ENCODE results near the gene MYO1D.
"Not testable (repeated sequence)": the region's sequence is repeated elsewhere in the genome, so short reads cannot be mapped to it uniquely, and the experiment has no call there.

MYO1D gene

DNA sequence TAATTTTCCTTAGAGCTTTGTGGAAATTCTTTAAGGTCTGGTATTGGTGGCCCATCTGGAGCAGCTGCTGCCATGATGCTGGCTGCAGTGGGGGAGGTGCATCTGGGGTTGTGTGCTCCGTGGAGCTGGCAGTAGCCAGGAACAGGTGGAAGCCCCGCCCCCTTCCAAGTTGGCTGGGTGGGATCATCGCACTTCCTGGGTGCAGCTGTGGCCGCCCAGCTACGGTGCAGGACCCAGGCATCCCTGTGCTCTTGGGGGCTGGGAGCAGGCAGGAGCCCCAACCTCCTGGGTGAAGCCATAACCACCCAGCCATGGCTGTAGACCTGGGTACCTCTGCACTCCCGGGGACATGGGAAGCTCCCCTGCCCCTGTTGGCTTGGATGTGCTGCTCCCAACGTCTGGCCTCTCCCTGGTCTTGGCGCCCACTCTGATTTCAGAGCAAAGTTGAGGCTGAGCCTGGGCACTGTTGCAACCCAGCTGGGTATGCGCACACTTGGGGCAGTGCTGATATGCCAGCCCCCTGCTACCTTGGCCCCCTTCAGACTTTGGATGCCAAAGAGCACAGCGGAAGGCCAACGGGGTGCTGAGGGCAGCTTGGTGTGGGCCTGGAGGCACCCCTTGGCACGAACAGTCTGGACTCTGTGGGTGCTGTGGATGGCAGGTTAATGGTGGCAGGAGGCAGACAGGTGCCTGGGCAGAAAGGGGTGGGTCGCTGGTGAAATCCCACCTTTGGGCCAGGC lies 145.2 kb downstream of the MYO1D start:
- DNase-seq (ENCODE audit: low spot score) = no peak

DNA sequence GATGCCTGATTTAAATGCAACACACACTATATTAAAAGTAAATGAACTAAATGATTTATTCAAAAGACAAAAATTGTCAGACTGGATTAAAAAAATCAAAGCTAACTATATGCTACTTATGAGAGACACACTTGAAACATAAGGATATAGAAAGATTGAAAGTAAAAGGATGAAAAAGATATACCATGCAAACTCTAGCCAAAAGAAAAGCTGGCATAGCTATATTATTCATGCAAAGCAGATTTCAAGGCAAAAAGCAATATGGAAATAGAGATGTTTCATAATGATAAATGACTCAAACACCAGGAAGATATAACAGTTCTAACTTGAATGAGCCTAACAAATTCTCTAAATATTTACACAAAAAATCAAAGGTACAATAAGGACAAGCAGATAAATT lies 149.2 kb downstream of the MYO1D start:
- DNase-seq (ENCODE audit: low spot score) = no peak

DNA sequence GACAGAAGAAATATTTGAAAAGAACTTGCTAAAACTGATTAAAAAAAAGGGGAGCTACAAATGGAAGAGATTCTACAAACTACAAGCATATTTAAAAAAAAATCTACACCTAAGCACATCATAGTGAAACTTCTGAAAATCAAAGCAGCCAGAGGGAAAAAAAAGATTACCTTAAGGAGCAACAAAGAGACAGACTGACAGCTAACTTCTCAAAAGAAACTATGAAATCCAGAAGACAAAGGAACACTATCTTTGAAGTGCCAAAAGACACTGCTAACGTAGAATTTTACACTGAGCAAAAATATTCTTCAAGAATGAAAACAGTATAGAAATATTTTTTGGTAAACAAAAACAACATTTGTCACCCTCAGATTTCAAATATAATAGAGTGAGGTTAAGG lies 151.2 kb downstream of the MYO1D start:
- DNase-seq (ENCODE audit: low spot score) = no peak

DNA sequence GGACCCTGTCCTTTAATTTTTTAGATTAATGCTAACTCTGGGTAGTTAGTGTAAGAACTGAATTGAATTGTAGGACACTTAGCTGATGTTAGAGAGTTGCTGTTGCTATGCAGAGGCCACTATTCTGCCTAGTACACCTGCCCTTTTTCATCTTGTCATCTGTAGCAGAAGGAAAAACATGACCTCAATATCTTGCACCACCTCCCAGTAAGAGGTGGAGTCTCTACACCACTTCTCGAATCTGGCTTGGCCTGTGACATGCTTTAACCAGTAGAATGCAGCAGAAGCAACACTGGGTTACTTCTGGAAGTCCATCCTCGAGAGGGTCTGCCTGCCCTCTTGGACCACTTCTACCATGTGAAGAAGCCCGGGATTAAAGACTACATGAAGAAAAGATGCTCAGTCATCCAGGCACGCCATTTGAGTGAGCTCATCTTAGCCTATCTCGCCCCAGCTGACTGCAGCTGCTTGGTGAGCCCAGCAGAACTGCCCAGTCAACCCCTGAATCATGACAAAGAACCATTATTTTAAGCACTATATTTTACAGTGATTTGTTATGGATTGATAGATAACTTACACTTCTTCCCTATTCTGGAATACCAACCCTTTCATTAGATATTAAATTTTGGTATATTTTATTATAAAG lies 153.5 kb downstream of the MYO1D start:
- no peak for DNase-seq (ENCODE audit: low spot score)

DNA sequence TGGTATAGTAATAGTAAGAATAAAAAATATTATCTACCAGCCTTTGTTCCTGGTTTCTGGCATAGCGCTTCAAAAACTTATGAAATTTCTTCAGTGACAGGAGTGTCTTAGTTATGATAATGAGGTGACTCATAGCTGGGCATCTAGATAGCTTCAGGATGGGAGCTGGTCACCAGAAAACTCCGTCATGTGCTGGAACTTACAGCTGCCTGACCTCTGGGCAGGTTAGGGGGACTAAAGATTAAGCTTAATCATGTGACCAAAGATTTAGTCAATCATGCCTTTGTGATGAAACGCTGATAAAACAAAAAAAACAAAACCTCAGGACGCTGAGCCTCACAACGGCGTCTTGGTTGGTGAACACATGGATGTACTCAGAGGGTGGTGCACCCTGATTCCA lies 154.2 kb downstream of the MYO1D start:
- DNase-seq (ENCODE audit: low spot score) = no peak

DNA sequence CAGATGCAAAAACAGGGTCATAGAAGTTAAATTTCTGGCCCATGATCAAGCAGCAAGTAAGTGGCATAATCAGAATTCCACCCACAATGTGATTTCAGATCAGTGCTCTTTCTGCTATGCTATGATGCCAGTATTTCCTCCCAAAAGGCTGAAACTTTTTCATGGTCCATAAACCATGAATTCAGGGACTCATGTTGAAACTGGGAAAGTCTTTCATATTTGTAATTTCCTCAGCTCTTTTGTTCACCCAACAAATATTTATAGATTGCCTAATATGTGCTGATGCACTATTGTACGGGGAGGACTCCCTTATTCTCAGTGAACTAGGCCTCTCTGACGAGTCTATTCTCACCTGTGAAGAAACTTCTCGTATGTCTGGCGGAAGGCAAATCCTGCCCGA lies 156.3 kb downstream of the MYO1D start:
- DNase-seq (ENCODE audit: low spot score) = no peak

DNA sequence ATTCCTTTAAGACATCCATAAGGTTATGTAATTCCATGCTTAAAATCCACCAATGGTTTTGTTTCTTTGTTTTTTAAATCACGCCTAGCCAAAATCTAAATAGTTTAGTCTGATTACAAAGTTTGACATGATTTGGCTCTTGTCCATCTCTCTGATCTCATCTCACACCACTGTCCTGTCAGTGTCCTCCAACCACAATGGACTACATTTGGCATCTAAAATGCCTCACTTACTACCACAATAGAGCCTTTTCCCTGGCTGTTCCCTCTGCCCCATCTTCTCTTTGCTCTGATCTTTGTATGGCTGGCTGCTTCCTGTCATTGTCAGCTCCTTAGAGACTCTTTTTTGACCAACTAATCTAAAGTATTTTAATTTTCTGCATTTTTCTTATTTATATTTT lies 157.2 kb downstream of the MYO1D start:
- DNase-seq (ENCODE audit: low spot score) = no peak

DNA sequence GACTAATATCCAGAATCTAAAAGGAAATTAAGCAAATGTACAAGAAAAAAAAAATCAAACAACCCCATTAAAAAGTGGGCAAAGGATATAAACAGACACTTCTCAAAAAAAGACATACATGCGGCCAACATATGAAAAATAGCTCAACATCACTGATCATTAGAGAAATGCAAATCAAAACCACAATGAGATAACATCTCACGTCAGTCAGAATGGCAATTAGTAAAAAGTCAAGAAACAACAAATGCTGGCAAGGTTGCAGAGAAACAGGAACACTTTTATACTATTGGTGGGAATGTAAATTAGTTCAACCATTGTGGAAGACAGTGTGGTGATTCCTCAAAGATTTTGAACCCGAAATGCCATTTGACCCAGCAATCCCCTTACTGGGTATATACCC lies 162.0 kb downstream of the MYO1D start:
- DNase-seq (ENCODE audit: low spot score) = not testable (repeated sequence)

DNA sequence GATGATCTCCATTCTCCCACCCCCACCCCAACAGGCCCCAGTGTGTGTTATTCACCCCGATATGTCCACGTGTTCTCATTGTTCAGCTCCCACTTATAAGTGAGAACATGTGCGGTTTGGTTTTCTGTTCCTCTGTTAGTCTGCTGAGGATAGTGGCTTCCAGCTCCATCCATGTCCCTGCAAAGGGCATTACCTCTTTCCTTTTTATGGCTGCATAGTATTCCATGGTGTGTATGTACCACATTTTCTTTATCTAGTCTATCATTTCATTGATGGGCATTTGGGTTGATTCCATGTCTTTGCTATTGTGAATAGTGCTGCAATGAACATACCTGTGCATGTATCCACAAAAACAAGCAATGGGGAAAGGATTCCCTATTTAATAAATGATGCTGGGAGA lies 162.7 kb downstream of the MYO1D start:
- not testable (repeated sequence) for DNase-seq (ENCODE audit: low spot score)

DNA sequence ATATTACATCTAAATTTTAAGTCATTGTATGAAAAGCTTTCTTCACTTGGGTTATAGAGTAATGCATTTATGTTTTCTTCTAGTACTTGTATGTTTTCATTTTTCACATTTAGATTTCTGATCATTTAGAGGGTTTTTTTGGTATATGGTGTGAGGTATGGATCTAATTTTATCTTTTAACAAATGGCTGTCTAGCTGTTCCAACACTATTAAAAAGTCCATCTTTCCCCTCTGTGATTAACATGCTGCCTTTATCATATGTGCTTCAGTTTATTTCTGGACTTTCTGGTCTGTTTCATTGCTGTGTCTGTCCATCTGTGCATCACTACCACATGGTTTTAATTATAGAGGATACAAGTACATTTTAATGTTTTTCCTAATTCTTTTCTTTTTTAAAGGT lies 163.8 kb downstream of the MYO1D start:
- no peak for DNase-seq (ENCODE audit: low spot score)

DNA sequence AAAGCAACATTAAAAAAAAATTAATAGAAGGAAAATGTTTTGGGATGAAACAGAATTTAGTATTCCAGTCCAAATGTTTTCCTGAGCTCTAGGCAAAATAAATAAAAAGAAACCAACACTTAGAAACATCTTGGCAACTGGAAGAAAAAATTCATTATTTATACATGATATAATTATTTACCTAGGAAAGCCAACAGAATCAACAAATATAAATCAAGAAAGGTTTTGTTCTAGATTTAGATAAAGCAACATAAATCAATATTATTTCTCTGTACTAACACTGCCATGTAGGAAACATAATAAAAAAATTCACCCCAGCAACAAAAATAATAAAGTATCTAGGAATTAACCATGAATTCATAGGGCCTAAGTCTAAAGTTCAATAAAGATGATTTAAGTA lies 167.4 kb downstream of the MYO1D start:
- DNase-seq (ENCODE audit: low spot score) = no peak

DNA sequence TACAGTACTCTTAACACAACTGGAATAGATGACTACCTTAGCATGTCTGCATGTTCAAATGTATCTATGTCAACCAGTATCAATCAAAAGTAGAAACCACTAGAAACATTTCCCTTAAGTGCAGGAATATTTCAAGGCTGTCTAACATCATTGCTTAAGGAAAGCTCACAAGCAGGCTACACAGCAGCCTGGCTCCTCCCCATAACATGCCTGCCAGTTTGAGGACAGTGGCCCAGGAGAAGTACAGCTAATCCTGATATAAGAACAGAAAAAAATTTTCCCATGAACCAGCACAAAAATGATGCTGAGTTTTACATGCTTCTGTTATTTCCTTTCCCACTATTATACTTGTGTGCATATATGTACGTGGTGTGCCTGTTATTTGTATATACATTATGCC lies 175.1 kb downstream of the MYO1D start:
- DNase-seq (ENCODE audit: low spot score) = no peak

DNA sequence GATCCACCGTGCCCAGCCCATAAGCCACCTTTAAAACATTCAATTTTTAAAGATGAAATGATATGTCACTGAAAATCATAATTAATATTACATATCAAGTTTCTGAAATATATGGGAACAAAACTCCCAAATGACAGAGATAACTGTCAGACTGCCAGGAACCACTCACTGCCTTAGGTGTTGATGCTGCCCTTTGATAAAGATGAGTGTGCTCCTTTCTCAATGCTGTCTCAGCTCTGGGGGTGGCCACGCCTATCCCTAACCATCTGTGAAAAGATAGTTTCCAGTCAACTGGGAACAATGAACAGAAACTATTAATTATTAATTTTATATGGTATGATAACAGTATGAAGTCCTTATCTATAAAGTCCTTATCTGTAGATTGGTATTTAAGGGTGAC lies 177.7 kb downstream of the MYO1D start:
- DNase-seq (ENCODE audit: low spot score) = no peak

DNA sequence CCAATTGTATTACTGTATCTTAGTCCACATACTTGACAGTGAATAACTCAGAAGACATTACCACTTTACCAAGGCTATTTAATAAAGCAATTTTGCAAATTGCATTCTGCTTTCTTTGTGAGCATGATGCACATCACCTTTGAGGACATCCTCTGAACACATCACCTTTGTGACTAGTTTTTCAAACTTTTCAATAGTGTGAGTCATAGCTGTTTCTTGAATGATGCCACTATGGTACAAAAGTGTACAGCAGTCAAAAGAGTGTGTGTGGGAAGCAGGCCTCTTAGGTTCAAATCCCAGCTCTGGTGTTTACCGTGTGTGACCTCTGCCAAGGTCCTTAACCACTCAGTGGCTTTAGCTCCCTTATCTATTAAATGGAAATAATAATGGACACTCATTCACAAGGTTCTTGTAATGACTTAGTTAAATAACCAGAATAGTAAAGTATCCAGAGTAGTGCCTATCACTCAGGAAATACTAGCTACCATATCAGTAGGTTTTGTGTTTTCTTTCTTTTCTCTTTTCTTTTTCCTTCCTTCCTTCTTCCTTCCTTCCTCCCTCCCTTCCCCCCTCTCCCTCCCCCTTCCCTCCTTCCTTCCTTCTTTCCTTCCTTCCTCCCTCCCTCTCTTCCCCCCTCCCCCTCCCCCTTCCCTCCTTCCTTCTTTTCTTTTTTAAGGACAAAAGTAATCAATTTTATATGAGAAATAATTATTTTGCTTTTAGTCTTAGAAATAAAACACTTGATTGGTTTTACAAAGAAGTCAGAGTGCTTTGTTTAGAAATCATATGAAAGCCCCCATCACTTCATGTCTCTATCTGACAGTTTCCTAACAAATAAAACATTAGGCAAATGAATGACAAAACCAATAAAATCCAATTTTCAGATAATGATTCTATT lies 178.9 kb downstream of the MYO1D start:
- DNase-seq (ENCODE audit: low spot score) = no peak

DNA sequence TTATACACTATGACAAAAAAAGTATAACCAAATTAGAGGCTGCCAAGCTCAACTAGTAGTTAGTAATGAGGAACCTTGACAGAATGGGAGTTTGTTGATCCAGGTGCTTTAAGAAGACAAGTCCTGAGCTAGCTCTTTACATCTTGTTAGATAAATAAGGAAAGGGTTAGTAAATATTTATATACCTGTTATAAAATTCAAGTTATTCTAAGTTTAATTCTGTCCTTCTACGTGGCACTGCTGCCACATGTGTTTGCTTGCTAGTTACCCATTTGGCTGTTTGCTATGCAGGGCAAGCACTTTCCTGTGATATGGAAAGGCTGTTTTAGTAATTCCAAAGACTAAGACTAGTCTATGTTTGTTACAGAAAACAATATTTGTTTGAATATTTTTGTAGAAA lies 180.5 kb downstream of the MYO1D start:
- DNase-seq (ENCODE audit: low spot score) = no peak

DNA sequence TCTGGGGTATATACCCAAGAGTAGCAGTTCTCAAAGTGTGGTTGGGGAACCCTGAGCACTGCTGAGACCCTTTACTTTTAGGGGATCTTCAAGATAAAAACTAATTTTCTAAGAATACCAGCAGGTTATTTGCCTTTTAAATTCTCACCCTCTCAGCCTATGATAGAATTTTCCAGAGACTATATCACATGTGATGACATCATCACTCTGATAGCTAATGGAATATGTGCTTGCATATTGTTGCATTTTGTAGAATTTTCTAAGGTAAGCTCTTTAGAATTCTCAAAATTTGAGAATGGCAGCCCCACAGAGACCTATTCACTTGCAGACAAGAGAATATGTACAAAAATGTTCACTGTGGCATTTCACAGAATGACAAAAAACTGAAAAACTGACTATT lies 181.1 kb downstream of the MYO1D start:
- DNase-seq (ENCODE audit: low spot score) = no peak

DNA sequence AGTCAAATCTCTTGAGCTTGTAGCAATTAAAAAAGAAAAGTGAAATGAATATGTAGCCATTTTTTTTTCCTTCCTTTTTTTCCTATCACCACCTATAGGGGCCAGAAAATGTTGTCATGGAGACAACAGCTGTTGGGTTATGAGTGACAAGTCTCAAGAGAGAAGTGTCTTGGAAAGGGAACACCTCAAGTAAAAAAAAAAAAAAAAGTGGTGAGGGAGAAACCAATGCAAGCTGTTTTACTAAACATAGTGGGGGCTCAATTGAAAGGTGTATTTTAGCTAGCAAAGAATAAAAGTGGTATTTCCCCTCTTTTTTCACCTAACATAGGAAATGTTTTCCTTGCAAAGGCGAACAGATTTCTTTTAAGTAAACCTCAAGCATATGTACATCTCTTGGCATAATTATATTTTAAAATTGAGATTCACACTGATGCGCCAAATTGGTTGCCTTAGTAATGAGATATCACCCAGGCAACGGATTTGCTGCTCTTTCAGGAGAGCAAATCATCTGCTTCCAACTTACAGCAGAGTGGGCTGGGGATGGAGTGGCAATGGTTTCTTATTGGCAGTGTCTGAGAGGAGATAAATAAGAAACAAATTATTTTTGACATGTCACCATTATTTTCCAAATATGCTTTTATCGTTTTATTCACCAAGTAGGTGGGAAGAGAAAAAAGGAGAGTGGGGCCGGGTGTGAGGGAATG lies 183.6 kb downstream of the MYO1D start:
- no peak for DNase-seq (ENCODE audit: low spot score)

DNA sequence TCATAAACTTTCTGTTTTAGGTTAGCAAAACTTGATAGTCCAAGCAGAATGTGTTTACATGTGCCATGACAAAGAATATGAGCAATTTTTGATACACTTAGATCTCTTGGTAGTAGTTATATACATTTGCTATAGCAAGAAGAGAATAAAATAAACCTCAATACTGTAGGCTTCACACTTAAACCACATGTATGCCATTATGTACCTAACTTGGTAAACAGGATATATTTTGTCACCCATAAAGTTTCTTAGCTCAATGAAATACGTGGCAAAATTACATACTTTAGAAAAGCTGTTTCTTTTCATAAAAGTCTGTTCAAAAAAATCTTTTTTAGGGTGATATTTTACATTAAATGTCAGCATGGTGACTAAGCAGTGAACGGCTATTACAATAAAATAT lies 184.7 kb downstream of the MYO1D start:
- no peak for DNase-seq (ENCODE audit: low spot score)

DNA sequence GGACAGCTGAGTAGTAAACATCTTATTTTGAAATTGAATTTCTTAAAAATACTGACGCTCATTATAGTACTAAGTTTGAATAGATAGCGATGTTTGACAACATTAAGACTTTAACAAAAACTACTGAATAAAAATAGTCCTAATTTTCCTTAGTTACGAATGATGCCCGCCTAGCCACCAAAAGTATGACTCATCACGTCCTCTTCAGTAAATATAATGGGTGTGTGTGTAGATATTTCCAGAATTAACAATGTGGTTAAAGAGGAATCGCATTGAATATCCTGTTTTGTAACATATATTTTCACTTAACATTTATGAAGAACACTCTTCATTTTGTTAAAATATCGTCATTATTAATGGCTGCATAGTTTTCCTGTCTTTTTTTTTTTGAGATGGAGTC lies 187.6 kb downstream of the MYO1D start:
- DNase-seq (ENCODE audit: low spot score) = no peak

DNA sequence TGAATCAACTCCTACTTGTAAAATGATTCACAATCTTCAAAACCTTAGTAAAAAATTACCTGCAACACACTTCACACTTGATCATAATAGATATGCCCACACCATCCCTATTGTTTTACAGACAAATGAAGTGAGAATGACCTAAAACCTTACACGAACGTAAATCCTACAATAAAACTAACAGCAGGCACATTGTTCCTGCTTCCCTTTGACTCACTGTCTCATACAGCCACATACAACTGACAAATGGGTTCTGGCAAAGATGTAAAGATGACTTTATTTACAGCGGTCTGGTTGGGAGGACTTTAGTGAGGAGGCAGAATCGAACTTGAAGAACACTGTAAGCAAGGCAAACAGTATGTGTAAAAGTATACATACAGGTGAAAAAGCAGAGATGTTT lies 188.7 kb downstream of the MYO1D start:
- no peak for DNase-seq (ENCODE audit: low spot score)

DNA sequence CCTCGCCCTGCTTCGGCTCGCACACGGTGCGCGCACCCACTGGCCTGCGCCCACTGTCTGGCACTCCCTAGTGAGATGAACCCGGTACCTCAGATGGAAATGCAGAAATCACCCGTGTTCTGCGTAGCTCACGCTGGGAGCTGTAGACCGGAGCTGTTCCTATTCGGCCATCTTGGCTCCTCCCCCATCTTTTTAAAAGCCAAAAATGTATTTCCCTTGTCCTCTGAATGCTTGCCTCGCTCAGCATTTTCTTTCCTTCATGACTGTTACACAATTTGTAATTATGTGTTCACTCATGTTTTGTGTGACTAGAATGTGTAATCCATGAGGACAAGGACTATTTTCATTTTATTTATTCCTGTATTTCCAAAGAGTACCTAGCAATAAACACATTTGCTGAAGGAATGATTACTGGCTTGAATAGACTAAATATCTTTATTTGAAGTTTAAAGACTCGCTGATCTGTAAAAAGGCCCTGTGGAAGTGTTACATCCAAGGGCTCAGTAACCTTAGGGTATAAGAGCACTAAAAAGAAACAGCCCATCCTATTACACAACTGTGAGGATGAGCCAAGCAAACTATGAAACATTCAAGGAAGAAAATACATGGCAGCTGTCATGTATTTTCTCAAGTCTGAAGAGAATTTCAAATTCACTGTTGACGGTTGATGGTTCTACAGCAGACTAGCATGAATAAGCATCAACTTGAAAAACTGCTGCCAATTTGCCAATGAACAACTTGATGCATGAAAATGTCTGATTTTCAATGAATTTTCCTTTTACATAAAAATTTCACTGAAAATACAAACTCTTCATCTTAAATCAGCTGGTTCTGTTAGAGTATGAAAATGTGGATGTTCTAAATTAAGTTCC lies 192.6 kb downstream of the MYO1D start:
- peak; percentile 27 for DNase-seq (ENCODE audit: low spot score)
